ENCODE measurements around the gene SRPK3. TPM values are rescaled to one million over a fixed set of nuclear protein-coding genes. Genes with fewer than 3 reads are reported as not detected.

Gene SRPK3
- total RNA-seq, 1 donor from 2014 or later, result 0.17 TPM

GRCh38 chrX:153764786-153765137, 16.1 kb upstream of the SRPK3 start:
- H3K4me3 ChIP-seq (ENCODE audit: low read depth, low read length), result peak overlapping the region; percentile 49
- no peak for DNase-seq (ENCODE audit: low read depth)
- no peak for TF ChIP-seq CTCF (conservative IDR thresholded peaks at IDR 0.05; ENCODE audit: low read depth, low read length)

GRCh38 chrX:153765138-153766079, 15.4 kb upstream of the SRPK3 start:
- TF ChIP-seq CTCF (conservative IDR thresholded peaks at IDR 0.05; ENCODE audit: low read depth, low read length), result no peak
- H3K4me3 ChIP-seq (ENCODE audit: low read depth, low read length), result no peak overlapping the region
- DNase-seq (ENCODE audit: low read depth), result no peak

GRCh38 chrX:153766098-153766817, 14.6 kb upstream of the SRPK3 start:
- DNase-seq (ENCODE audit: low read depth), result no peak
- TF ChIP-seq CTCF (conservative IDR thresholded peaks at IDR 0.05; ENCODE audit: low read depth, low read length), result no peak
- peak overlapping the region; percentile 12 for H3K4me3 ChIP-seq (ENCODE audit: low read depth, low read length)

DNA sequence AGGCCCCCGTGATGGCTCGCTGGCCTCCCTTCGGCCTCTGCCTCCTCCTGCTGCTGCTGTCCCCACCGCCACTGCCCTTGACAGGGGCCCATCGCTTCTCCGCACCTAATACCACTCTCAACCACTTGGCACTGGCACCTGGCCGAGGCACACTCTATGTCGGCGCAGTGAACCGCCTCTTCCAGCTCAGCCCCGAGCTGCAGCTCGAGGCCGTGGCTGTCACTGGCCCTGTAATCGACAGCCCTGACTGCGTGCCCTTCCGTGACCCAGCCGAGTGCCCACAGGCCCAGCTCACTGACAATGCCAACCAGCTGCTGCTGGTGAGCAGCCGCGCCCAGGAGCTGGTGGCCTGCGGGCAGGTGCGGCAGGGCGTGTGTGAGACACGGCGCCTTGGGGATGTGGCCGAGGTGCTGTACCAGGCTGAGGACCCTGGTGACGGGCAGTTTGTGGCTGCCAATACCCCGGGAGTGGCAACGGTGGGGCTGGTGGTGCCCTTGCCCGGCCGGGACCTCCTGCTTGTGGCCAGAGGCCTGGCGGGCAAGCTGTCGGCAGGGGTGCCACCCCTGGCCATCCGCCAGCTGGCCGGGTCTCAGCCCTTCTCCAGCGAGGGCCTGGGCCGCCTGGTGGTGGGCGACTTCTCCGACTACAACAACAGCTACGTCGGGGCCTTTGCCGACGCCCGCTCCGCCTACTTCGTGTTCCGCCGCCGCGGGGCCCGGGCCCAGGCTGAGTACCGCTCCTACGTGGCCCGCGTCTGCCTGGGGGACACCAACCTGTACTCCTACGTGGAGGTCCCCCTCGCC, 13.8 kb upstream of the SRPK3 start:
- no peak overlapping the region for H3K4me3 ChIP-seq (ENCODE audit: low read depth, low read length)
- DNase-seq (ENCODE audit: low read depth), result no peak
- no peak for TF ChIP-seq CTCF (conservative IDR thresholded peaks at IDR 0.05; ENCODE audit: low read depth, low read length)

GRCh38 chrX:153767674-153768055, 13.2 kb upstream of the SRPK3 start:
- no peak overlapping the region for H3K4me3 ChIP-seq (ENCODE audit: low read depth, low read length)
- TF ChIP-seq CTCF (conservative IDR thresholded peaks at IDR 0.05; ENCODE audit: low read depth, low read length), result no peak
- DNase-seq (ENCODE audit: low read depth), result no peak

DNA sequence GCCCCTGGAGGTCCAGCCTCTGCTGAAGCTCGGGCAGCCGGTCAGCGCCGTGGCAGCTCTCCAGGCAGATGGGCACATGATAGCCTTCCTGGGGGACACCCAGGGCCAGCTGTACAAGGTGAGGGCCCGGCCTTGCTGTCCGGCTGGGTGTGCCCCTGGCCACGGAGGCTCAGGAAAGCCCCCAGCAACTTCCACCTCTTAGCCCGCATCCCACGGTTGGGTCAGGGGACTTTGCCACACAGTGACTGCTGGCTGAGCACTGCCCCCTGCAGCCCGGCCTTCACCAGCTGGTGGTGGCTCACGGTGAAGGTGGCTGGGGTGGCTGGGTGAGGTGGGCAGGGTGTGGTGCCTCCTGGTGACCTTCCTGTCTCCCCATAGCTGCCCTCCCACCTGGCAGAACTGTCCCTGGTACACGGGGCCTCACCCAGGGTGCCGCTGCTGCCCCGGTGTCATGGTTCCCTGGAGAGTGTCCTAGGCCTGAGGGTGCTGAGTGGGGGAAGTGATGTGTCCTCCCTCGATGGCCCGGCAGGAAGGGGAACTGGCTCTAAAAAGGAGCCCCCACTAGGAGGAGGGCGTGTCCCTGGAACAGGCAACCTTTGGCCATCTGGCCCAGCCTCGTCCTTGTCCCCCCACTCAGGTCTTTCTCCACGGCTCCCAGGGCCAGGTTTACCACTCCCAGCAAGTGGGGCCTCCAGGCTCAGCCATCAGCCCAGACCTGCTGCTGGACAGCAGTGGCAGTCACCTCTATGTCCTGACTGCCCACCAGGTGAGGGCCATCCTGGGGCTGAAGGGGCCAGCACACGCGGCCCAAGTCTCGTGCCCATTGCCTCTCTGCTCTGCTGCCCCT, 12.3 kb upstream of the SRPK3 start:
- no peak for DNase-seq (ENCODE audit: low read depth)
- no peak overlapping the region for H3K4me3 ChIP-seq (ENCODE audit: low read depth, low read length)
- peak; percentile 14 for TF ChIP-seq CTCF (conservative IDR thresholded peaks at IDR 0.05; ENCODE audit: low read depth, low read length)
